NT2/D1 (cell line): ENCODE data around the gene NPIPA5.
"Not testable (repeated sequence)": the region's sequence is repeated elsewhere in the genome, so short reads cannot be mapped to it uniquely, and the experiment has no call there.

Experiments used
- SUZ12 ChIP-seq: IDR thresholded peaks from 2 replicates; pipeline ENCODE4 v1.6.1; 2011; ENCODE audit not compliant: insufficient read length, insufficient read depth; ENCODE audit errors: extremely low read depth
- YY1 ChIP-seq: IDR thresholded peaks from 2 replicates; pipeline ENCODE4 v1.6.1; 2011; ENCODE audit not compliant: insufficient read length, insufficient read depth

DNA sequence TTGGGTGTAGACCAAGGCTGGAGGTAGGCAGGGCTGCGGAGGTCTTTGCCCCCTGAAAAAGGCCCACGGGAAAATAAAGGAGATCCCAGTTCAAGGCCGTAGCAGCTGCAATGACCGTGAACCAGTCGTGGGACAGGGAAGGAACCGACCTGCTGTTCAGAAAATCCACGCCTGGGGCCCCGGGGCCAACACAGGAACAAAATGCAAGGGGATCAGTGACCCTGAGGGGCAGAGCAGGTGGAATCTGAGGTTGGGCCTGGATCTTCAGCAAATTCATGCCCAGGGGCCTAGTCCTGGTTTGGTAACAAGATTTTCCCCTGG is 18.4 kb upstream of the NPIPA5 start:
- not testable (repeated sequence) for TF ChIP-seq YY1, SUZ12
